CD4-positive, alpha-beta T cell treated with Interleukin-15 for 1 hour (primary cell): ENCODE results near the gene ATG2B.
A peak's percentile ranks its signal among the peaks of the same experiment; 100 is the strongest.

Source experiments
- DNase-seq: peaks from one replicate; pipeline ENCODE4 v3.0.0-alpha.2; 2020

Gene ATG2B

GRCh38 chr14:96309133-96309895, 53.8 kb downstream of the ATG2B start:
- DNase-seq: no peak

- no peak for DNase-seq
Measured at GRCh38 chr14:96307434-96307833, 55.7 kb downstream of the ATG2B start.

- no peak for DNase-seq
Measured at GRCh38 chr14:96304956-96305355, 58.2 kb downstream of the ATG2B start.

GRCh38 chr14:96303981-96304380, 59.2 kb downstream of the ATG2B start:
- DNase-seq: no peak

- no peak for DNase-seq
Measured at GRCh38 chr14:96299441-96299840, 63.7 kb downstream of the ATG2B start.

GRCh38 chr14:96297997-96298515, 65.1 kb downstream of the ATG2B start:
- no peak for DNase-seq

- DNase-seq: no peak
Measured at GRCh38 chr14:96297000-96297399, 66.1 kb downstream of the ATG2B start.

GRCh38 chr14:96294246-96294645, 68.9 kb downstream of the ATG2B start:
- DNase-seq: no peak

GRCh38 chr14:96287856-96288255, 75.3 kb downstream of the ATG2B start:
- DNase-seq: no peak

GRCh38 chr14:96286251-96286650, 76.9 kb downstream of the ATG2B start:
- DNase-seq: no peak

GRCh38 chr14:96285667-96286066, 77.5 kb downstream of the ATG2B start:
- DNase-seq: no peak

GRCh38 chr14:96284430-96284829, 78.7 kb downstream of the ATG2B start:
- DNase-seq: no peak

GRCh38 chr14:96284008-96284407, 79.1 kb downstream of the ATG2B start:
- DNase-seq: no peak

GRCh38 chr14:96281486-96281885, 81.7 kb downstream of the ATG2B start:
- DNase-seq: no peak

- no peak for DNase-seq
Measured at GRCh38 chr14:96280104-96280503, 83.0 kb downstream of the ATG2B start.

GRCh38 chr14:96279564-96279963, 83.6 kb downstream of the ATG2B start:
- no peak for DNase-seq

GRCh38 chr14:96277890-96278289, 85.3 kb downstream of the ATG2B start:
- DNase-seq: no peak

- DNase-seq: peak; percentile 33
Measured at GRCh38 chr14:96275177-96276112, 87.7 kb downstream of the ATG2B start.

- no peak for DNase-seq
Measured at GRCh38 chr14:96274543-96274942, 88.6 kb downstream of the ATG2B start.

- DNase-seq: no peak
Measured at GRCh38 chr14:96274122-96274521, 89.0 kb downstream of the ATG2B start.

GRCh38 chr14:96273629-96274028, 89.5 kb downstream of the ATG2B start:
- no peak for DNase-seq

GRCh38 chr14:96272777-96273473, 90.2 kb downstream of the ATG2B start:
- no peak for DNase-seq

GRCh38 chr14:96271421-96271762, 91.7 kb downstream of the ATG2B start:
- no peak for DNase-seq
